HG03457 (cell line): Measurements from ENCODE around the gene AMPD1.

Experiments used
- ATAC-seq: cut with Tn5 transposase; IDR thresholded peaks from one replicate; pipeline ENCODE4 v1.9.1; 2021; ENCODE audit warnings: moderate number of reproducible peaks; ENCODE audit not compliant: unreplicated experiment

Gene AMPD1

DNA sequence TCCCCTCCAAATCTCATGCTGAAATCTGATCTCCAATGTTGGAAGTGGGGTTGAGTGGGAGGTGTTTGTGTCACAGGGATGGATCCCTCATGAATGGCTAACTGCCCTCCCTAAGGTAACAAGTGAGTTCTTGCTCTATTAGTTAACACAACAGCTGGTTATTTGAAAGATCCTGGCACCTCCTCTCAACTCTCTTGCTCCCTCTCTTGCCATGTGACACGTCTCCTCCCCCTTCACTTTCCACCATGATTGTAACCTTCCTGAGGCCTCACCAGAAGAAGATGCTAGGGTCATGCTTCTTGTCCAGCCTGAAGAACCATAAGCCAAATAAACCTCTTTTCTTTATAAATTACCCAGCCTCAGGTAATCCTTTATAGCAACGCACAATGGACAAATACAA, 54.0 kb downstream of the AMPD1 start:
- no peak for ATAC-seq

DNA sequence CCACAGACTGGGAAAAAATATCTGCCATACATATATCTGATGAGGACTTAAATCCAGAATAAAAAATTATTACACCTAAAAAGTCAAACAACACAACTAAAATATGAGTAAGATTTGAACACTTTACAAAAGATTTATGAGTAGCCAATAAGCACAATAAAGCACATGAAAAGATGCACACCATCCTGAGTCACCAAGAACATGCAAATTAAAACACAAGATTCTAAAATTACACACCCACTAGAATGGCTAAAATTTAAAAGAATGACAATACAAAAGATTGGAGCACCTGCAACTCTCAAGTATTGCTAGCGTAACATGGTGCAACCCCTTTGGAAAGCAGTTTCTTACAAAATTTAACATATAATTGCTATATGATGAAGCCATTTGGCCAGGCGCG, 56.4 kb downstream of the AMPD1 start:
- no peak for ATAC-seq

GRCh38 chr1:114632427-114632826, 62.9 kb downstream of the AMPD1 start:
- ATAC-seq, result no peak

GRCh38 chr1:114627107-114627506, 68.2 kb downstream of the AMPD1 start:
- no peak for ATAC-seq

DNA sequence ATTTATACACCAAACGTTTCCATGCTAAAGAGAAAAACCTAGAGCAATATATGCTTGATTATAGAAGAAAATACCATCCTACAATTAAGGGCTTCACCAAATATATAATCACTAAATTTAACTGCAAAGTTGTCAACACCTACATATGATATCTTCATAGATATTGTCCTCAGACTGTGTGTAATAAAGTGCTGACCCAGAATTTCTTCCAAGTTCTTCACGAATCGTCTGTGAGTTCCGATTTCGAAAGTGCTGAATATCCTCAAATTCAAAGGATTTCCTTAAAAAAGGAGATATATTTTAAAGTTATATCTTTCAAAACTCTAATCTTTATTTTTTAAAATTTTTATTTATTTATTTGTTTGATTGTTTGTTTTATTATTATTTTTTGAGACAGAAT, 72.0 kb downstream of the AMPD1 start:
- ATAC-seq, result no peak
